PFSK-1 (cell line): ENCODE measurements around the gene SMIM9.

Experiments used
- POLR2AphosphoS5 ChIP-seq: IDR thresholded peaks from 2 replicates; pipeline ENCODE4 v1.6.1; 2012; ENCODE audit warnings: low read depth, mild to moderate bottlenecking, control low read depth, low read length, moderate library complexity
- REST ChIP-seq, 2 experiments: IDR thresholded peaks; 2 replicates each; pipeline versions ENCODE4 v1.6.1 to v1.8.0; 2011 to 2012; ENCODE audit warnings: low read depth in 2 of 2, low read length in 2 of 2, control low read depth in 1 of 2, inconsistent platforms in 1 of 2, mild to moderate bottlenecking in 1 of 2, moderate library complexity in 1 of 2; ENCODE audit not compliant: insufficient read depth in 1 of 2
- TAF1 ChIP-seq: IDR thresholded peaks from 2 replicates; pipeline ENCODE4 v1.6.1; 2012; ENCODE audit warnings: low read length, control low read depth, borderline replicate concordance; ENCODE audit not compliant: insufficient read depth

GRCh38 chrX:154827194-154828015, 7.1 kb downstream of the SMIM9 start:
- TF ChIP-seq POLR2AphosphoS5 (no peak), REST (IDR thresholded peaks at IDR 0.05; ENCODE audit: insufficient read depth in 1 of 2, low read depth in 2 of 2, low read length in 2 of 2) (no peak), TAF1 (no peak)
